ENCODE results near the gene ATP4A.

Gene ATP4A

DNA sequence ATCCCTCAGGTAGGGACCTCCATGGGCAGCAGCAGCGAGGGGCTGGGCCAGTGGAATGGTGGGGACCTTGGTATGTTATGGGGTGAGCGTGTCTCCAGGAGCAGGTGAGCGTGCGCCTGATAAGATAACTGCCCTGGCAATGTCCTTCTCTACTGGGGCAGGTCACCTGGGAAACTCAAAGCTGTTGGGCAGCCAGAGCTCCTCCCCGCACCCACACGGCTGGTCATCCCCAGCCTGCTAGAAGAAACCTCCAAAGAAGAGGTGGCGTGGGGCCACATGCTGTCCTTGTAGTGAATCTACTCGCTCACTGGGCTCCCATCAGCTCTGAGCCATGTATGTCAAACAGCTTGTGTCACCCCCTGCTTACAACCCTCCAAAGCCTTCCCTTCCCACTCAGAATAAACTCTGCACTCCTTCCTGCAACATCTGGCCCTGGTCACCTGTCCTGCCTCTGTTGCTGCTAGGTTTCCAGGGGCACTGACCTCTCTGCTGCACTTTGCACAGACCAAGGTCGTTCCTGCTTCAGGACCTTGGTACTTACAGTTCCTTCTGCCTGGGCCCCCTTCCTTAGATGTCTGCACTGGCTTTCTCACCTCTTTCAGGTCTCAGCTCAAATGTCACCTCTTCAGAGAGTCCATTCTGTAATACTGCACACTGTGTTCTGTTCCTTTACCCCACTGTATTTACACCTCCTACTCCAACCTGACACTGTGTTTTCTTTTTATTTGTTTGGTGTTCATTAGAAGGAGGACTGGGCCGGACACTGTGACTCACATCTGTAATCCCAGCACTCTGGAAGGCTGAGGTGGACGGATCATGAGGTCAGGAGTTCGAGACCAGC, 1.8 kb upstream of the ATP4A start:
- DNase-seq (ENCODE audit: low read depth in 2 of 2) = no peak

DNA sequence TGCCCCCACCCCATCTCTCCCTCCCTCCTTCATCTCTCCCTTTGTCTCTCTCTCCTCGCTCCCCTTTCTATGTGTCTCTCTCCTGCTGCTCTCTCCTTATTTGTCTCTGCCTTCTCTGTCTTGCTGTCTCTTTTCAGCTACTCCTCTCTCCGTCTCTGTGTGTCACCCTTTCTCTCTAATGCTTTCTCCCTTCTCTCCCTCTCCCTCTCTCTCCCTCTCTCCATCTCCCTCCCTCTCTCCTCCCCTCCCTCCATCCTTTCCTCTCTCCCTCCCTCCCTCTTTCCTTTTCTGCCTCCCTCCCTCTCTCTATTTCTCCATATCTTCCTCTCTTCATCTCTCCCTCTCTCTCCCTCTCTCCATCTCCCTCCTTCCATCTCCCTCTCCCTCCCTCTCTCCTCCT, 682 bp downstream of the ATP4A start:
- no peak for DNase-seq (ENCODE audit: low read depth in 2 of 2)

DNA sequence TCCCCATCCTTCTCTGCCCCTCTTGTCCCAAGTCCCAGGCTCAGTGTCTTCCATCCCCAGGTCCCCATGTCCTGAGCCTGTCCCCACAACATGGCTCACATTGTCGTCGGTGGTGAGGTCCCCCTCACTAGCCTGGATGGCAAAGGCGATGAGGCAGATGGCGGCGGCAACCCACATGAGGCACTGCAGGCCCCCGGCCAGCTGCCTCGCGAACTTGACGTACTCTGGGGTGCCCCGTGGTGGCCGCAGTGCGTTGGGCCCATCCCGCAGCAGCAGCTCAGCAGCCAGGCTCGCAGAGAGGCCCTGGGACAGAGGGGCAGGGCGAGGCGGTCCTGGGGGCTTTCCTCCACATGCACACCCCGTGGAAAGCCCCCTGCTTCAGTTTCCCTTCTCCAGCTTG, 1.1 kb downstream of the ATP4A start:
- no peak for DNase-seq (ENCODE audit: low read depth in 2 of 2)

DNA sequence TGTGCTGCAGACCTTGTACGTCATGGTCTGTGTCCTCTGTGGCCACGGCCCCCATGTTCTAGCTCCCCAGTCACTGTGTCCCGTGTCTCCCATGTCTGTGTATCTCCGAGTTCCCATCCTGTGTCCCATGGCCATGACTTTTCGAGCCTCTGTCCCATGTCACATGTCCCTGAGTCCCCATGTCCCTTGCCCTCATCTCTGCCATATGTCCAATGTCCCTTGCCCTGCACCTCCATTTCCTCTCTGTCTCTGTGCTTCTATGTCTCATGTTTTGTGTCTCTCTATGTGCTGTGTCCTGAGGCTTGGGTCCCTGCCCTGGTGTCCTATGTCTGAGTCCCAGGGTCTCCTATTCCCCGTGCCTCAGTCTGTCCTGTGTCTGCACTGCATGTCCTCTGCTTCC, 2.0 kb downstream of the ATP4A start:
- DNase-seq (ENCODE audit: low read depth in 2 of 2) = no peak

DNA sequence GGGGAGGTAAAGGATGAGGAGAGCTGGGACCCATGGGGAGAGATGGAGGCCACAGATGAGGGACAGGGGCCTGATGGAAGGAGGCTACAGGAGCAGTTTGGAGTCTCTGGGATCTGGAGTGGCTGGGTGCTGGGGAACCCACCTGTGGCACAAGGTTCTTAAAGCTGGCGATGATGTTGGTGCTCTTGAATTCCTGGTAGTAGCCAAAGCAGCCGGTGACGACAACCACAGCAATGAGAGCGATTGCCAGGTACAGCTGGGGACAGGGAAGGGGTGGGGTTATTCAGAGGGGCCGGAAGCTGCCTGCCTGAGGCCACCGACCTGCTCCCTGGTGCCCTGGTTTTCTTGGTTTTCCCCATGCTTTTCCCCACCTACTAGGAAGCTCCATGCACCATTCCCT, 2.8 kb downstream of the ATP4A start:
- DNase-seq (ENCODE audit: low read depth in 2 of 2) = no peak

DNA sequence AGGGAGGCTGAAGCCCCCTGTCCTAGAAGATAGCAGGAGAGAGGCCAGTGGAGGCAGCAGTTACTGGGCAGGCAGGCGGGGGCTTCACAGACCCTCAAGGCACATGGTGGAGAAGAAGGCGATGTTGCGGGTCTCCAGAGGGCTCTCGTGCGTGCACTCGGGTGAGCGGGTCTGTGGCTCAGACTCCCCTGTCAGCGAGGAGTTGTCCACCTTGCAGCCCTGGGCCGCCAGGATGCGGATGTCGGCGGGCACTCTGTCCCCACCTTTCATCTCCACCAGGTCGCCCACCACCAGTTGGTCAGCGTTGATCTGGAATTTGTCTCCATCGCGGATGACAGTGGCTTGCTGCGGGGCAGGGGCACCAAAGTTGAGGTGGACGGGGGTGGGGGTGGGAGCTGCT, 3.2 kb downstream of the ATP4A start:
- no peak for DNase-seq (ENCODE audit: low read depth in 2 of 2)

DNA sequence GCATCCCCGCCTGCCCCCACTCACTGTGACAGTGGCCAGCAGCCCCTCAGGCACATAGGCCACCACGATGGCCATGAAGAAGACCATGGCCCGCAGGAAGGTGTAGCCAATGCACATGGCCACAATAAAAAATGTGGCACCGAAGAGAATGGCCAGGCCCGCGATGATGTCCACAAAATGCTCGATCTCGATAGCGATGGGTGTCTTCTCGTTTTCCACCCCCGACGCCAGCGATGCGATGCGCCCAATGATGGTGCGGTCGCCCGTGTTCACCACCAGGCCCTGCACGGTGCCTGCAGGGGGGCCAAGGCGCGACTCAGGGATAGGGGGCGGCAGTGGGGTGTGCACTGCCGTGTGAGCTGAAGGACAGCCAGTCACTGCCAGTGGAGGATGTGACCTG, 3.7 kb downstream of the ATP4A start:
- no peak for DNase-seq (ENCODE audit: low read depth in 2 of 2)

DNA sequence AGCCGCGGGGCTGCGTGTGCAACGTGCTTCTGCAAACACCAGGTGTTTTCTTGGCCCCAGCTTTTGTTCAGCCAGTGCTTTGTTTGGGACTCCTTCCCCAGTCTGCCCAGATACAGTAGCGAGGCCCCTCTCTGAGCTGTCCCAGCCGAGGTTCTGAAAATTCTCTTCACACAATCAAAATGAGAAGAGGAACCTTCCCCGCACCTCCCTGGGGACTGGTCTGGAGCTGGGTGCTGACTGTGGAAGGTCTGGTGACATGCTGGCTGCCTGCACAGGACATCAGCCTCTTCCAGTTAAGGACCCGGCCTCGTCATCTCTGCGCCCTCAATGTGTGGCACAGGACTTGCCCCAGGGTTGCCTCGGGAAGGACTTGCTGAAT, 4.2 kb downstream of the ATP4A start:
- no peak for DNase-seq (ENCODE audit: low read depth in 2 of 2)

DNA sequence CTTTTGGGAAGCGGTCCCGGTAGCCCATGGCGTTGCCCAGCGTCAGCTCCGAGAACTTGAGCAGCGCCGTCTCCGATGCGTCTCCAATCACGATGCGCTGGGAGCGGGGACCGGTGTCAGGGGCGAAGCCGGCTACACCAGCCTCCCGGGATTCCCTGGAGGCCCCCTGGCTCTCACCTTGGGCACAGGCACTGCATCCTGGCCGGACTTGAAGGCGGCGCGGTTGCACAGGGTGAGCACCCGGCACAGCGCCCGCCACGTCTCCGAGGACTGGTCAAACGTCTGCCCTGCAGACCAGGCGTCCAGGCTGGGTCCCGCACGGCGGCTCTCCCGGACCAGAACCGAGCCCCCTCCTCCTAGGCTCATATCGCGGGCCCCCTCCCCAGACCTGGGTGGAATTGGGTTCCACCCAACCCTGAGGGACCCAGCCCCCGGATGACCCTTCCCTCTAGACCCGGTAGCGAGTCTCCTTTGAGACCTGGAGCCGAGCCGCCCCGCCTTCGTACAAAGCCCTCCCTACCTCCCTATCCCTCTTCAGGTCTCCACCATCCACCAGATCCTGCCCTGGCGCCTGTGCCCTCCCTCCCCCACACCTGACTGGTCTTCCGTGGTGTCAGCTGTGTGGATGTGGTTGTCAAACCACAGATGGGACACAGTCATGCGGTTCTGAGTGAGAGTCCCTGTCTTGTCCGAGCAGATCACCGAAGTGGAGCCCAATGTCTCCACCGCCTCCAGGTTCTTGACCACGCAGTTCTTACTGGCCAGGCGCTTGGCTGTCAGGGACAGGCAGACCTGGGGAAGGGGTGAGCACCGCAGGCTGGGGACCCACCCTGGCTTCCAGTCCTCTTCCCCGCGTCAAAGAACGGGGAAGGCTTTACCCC, 4.8 kb downstream of the ATP4A start:
- no peak for DNase-seq (ENCODE audit: low read depth in 2 of 2)

DNA sequence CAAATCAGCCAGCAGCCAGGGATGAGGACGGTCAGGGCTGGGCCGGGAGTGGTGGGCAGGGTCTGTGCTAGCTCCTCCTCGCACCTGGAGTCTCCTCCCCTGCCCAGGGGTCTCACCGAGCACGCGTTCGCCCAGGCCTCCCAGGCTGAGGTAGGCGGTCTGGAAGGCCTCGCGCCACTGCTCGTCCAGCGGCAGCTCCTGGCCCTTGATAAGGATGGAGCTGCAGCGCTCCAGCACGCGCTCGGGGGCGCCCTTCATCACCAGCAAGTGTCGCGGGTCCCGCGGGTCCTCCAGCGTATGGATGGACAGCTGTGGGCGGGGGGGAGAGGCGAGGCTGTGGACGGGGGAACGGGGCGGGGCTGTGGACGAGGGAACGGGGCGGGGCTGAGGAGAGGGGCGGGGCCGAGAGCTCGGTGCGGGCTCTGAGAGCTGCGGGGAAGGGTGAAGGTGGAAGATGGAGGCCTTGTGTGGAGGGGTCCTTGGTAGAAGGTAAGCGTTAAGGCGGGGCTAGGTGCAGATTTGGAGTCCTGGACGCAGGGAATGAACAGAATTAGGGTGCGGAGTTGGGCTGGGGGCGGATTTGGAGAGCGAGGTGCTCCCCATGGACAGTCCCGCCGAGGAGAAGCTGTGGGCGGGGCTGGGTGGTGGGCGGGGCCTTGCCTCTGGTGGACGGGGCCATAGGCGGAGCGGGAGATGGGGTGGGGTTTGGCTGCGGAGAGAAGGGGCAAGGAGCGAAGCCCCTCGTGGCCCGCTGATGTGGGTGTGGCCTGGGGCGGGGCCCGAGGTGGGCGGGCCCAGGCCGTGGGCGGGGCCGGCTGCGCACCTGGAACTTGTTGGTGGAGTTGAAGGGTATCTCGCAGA, 5.7 kb downstream of the ATP4A start:
- peak in 1 of 2 donors; percentile 46 for DNase-seq (ENCODE audit: low read depth in 2 of 2)

DNA sequence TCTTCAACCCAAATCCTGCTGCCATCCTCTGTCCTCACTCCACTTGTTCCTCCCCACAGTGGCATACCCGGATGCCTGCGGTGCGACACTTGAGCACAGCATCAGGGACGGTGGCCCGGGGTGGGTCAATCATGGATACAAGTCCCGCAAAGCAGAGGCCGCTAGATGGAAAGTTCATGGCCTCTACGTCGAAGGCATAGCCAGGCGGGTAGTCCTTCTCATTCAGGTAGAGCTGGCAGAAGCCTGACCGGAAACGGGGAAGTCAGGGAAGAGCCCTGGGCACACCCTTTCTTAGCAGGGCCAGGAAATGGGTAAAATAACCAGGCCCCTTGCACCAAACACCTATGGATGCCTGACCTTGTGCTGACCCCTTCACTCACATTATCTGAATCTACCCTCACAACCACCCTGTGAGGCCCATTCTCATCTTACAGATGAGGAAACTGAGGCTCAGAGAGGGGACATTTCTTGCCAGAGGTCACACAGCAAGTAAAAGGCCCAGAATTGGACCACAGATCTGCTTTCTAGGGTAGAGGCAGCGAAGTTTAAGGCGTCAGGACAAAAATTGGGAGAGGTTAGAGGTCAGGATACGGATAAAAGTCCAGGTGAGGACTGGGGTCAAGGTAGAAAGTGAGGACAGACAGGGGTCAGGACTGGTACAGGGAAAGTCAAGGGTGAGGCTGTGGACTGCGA, 6.5 kb downstream of the ATP4A start:
- DNase-seq (ENCODE audit: low read depth in 2 of 2) = no peak

DNA sequence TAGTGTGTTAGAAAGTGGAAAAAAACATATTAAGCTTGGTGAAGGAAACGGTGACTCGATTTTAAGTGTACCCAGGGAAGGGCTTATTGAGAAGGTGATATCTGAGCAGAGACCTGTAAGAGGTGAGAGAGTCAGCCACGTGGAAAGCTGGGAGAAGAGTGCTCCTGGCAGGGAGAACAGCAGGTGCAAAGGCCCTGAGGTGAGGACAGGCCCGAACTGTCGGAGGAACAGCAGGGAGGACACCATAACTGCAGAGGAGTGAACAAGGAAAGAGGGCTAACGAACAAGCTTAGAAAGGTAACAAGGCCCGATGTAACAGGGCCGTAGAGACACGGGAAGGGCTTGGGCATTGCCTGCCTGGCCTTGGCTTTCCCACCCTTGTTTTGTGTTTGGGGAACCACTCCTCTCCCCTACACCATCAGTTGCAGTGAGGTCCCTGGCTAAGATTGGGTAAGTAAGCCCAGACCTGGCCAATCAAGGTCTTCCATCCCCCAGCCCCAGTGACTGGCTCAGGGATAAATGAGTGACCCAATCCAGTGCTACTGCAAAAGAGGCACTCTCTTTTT, 7.3 kb downstream of the ATP4A start:
- DNase-seq (ENCODE audit: low read depth in 2 of 2) = no peak

DNA sequence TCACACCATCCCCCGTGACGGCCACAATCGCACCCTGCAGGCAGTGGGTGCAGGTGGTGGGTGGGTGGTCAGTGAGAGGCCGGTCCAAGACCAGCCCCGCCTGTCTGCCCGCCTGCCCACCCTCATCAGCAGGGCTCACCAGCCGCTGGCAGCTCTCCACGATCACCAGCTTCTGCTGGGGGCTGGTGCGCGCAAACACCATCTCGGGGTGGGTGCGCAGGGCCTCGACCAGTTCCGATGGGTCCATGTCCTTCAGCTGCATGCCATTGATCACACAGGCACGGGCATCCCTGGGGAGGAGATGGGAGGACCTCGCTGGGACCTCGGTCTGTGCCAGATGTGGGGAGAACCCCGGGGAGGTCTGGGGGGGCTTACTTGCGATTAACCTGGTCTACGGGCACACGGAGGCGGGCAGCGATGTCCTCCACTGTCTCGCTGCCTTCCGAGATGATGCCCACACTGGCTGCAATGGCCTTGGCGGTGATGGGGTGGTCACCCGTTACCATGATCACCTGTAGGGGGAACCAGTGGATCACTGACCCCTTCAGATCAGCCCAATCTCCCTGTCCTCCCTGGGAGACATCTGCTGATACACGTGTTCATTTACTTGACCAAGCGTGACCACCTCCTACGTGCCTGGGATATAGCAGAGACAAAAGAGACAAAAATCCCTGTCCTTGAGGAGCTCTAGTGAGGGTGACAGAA, 8.0 kb downstream of the ATP4A start:
- DNase-seq (ENCODE audit: low read depth in 2 of 2) = no peak

DNA sequence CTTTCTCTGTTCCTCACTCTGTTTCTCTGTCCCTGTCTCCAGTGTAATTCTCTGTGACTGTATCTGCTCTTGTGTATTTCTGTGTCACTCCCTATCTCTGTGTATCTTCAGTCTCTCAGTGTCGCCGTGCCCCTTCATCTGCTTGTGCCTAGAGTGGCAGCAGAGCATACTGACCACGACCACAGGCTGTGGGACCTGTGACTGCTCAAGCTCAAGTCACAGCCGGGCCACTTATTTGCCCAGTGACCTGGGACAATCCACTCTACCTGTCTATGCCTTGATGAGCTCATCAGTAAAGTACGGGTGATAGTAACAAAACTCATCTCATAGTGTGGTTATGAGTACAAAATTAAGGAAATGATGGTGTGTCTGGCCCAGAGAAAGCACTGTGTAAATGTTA, 9.4 kb downstream of the ATP4A start:
- DNase-seq (ENCODE audit: low read depth in 2 of 2) = no peak

DNA sequence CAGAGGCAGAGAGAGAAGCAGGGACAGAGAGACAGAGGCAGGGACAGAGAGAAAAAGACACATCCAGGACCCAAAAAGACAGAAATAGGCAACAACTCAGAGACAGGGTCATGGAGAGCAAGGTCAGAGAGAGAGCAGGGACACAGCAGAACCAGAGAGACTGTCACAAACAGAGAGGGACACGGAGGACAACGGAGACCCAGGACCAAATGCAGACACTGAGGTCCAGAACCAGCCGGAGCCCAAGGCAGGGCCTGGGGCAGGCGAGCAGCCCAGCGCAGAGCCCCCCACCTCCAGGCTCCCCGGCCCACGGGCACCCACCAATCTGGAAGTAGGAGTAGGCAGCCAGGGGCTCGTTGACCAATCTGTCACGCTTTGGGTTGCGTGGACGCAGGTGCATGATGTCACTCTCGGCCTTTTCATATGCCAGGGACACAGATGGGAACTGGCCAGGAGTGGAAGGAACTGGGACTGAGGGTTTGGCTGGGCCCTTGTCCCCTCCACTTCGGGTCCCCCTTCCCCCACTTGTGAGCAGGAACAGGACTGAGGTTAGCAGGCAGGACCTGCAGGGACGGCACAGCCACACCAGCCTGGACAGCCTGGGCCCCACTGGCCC, 10.0 kb downstream of the ATP4A start:
- DNase-seq (ENCODE audit: low read depth in 2 of 2) = no peak

DNA sequence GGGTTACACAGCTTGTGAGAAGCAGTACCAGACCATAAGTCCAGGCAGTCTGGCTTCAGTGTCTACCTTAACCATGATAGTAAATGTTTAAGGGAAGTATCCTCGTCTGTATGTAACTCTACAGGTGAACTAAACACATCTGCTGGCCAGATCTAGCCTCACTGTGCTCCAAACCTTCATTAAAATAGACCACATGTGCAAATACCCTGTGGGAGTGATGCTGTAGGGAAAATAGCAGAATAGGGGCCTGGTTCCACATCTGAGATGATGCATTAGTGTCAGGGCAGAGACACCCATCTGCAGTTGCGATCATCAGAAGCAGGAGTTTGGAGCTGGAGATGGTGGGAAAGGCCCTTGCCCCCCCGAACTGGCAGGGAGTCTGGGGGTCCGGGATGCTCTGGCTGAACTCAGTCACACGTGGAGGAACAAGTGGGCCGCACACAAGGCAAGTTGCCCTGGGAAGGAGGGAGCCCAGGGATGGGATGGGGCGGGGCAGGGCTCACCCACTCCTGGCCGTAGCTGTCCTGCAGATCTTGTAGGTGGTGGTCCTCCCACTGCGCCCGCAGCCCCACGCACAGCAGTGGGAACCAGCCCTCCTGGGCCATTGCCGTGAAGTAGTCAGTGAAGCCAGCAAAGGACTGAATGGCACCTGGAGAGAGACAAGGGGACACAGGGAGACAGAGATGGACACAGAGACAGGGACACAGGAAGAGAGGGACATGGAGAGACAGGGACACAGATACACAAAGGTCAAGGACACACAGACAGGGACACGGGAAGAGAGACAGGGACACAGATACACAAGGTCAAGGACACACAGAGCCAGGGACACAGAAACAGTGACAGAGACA, 10.7 kb downstream of the ATP4A start:
- no peak for DNase-seq (ENCODE audit: low read depth in 2 of 2)

DNA sequence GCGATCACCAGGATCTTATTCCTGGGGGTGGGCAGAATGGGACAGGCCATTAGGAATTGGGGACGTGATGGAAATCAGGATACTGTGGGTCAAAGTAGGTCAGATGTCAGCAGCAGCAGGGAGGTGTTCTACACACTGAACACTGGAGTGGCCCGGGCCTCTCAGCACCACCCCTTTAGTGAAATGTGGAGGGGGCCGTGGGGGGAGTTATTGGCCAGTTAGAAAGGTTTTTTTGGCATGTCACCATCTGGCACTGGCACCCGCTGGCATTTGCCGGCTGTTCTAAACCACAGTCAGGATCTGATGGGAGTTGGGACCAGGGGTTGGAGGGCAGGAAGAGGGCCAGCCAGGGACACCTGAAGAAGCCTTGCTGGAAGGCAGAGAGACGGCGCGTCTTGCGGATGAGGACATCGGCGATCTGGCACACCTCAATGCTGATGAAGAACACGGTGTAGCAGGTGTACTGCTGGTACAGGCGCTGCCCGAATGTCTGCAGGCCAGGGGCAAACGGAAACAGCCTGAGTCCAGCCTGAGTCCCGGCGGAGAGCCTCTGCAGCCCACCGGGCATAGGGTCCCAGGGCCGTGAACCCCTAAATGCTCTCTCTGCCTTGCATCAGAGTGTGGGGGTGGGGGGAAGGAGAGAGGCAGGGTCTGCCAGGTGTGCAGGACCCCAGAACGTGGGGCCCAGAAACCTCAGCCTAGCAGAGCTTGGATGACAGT, 12.2 kb downstream of the ATP4A start:
- no peak for DNase-seq (ENCODE audit: low read depth in 2 of 2)

DNA sequence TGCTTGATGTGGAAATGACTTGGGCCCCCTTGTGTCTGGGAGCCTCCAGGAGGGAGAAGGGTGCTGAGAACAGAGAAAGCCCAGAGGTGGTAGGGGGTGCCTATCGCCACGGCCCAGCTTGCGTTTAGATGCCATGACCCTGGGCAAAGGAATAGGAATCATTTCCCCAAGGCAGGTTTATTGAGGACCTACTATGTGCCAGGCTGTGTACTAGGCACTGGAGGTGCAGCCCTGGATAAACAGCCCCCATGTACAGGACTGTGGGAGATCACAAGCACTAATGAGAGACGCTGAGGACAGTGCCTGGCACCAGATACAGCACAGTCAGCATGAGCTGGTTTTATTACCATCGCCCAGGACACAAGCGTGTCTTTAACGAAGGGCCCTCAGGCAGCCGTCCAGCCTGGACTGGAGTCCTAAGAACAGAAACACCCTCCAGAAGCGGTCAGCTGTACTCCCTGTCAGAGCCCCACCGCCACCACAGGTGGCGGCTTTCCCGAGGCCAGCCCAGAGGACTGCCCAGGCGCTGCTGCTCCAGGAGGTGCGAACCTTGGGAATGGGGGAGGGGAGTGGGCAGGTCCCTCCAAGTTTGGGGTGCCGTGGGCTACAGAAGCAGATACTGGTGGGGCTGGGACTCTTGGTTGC, 13.5 kb downstream of the ATP4A start:
- DNase-seq (ENCODE audit: low read depth in 2 of 2) = no peak

All from activated CD4-positive, alpha-beta T cell treated with anti-CD3 and anti-CD28 coated beads for 24 hours (primary cell).